Activated CD4-positive, alpha-beta T cell treated with anti-CD3 and anti-CD28 coated beads for 4 hours (primary cell): Measurements from ENCODE around the gene MCC.
A peak's percentile ranks its signal among the peaks of the same experiment; 100 is the strongest.

ENCODE experiments used
- DNase-seq, 2 donors: peaks; one replicate each; pipeline ENCODE4 v3.0.0-alpha.2; 2020

Gene MCC

GRCh38 chr5:113042491-113043243, 445.6 kb downstream of the MCC start:
- DNase-seq = no peak

GRCh38 chr5:113040672-113041260, 447.5 kb downstream of the MCC start:
- no peak for DNase-seq

GRCh38 chr5:113039934-113040285, 448.3 kb downstream of the MCC start:
- DNase-seq = no peak

- no peak for DNase-seq
Measured at GRCh38 chr5:113039229-113039933, 448.9 kb downstream of the MCC start.

- no peak for DNase-seq
Measured at GRCh38 chr5:113038714-113039113, 449.5 kb downstream of the MCC start.

GRCh38 chr5:113038136-113038535, 450.1 kb downstream of the MCC start:
- DNase-seq = no peak

GRCh38 chr5:113036826-113037225, 451.4 kb downstream of the MCC start:
- no peak for DNase-seq

GRCh38 chr5:113036321-113036720, 451.9 kb downstream of the MCC start:
- no peak for DNase-seq

GRCh38 chr5:113035096-113035495, 453.2 kb downstream of the MCC start:
- DNase-seq = no peak

- no peak for DNase-seq
Measured at GRCh38 chr5:113034182-113034773, 454.0 kb downstream of the MCC start.

- no peak for DNase-seq
Measured at GRCh38 chr5:113031557-113031956, 456.7 kb downstream of the MCC start.

- no peak for DNase-seq
Measured at GRCh38 chr5:113031104-113031503, 457.1 kb downstream of the MCC start.

- DNase-seq = no peak
Measured at GRCh38 chr5:113029614-113030013, 458.6 kb downstream of the MCC start.

GRCh38 chr5:113027431-113027830, 460.8 kb downstream of the MCC start:
- DNase-seq = no peak

- DNase-seq = no peak
Measured at GRCh38 chr5:113027015-113027414, 461.2 kb downstream of the MCC start.

GRCh38 chr5:113026211-113026610, 462.0 kb downstream of the MCC start:
- DNase-seq = no peak

GRCh38 chr5:113025596-113025995, 462.7 kb downstream of the MCC start:
- DNase-seq = no peak

GRCh38 chr5:113024076-113024697, 464.1 kb downstream of the MCC start:
- DNase-seq = no peak

- peak; percentile 5 to 10 for DNase-seq
Measured at GRCh38 chr5:113022661-113023060, 465.6 kb downstream of the MCC start.

GRCh38 chr5:113020461-113021273, 467.6 kb downstream of the MCC start:
- no peak for DNase-seq

GRCh38 chr5:113017881-113018635, 470.2 kb downstream of the MCC start:
- no peak for DNase-seq

GRCh38 chr5:113005454-113005853, 482.8 kb downstream of the MCC start:
- no peak for DNase-seq
